GM12878 (cell line): ENCODE results near the gene FSIP1.

Source experiments
- KDM1A ChIP-seq: fragments of 200-600 bp; sonication (generic); IDR thresholded peaks from 2 replicates; pipeline ENCODE4 v1.6.1; 2016; ENCODE audit warnings: borderline replicate concordance
- POLR2A ChIP-seq: IDR thresholded peaks from 2 replicates; pipeline ENCODE4 v1.6.1; 2011; ENCODE audit warnings: low read depth, mild to moderate bottlenecking, low read length
- RAD21 ChIP-seq: IDR thresholded peaks from 2 replicates; pipeline ENCODE4 v1.6.1; 2011; ENCODE audit warnings: mild to moderate bottlenecking, low read depth, low read length, moderate library complexity; ENCODE audit not compliant: insufficient read depth
- TF ChIP-seq, protein P1 (sequence below), 3 experiments: IDR thresholded peaks in 2 of 3; conservative IDR thresholded peaks in 1 of 3; 2 replicates each; pipeline ENCODE4 v1.5.1; 2011; ENCODE audit warnings: low read depth in 3 of 3, low read length in 3 of 3, mild to moderate bottlenecking in 3 of 3, control low read depth in 2 of 3, moderate library complexity in 2 of 3, inconsistent platforms in 1 of 3, mixed read lengths in 1 of 3; ENCODE audit not compliant: control insufficient read depth in 2 of 3, insufficient read depth in 1 of 3; ENCODE audit errors: extremely low read depth in 1 of 3
- TF ChIP-seq, protein P2 (sequence below): IDR thresholded peaks from 2 replicates; pipeline ENCODE4 v1.6.1; 2012; ENCODE audit warnings: mild to moderate bottlenecking, low read depth, low read length

DNA sequence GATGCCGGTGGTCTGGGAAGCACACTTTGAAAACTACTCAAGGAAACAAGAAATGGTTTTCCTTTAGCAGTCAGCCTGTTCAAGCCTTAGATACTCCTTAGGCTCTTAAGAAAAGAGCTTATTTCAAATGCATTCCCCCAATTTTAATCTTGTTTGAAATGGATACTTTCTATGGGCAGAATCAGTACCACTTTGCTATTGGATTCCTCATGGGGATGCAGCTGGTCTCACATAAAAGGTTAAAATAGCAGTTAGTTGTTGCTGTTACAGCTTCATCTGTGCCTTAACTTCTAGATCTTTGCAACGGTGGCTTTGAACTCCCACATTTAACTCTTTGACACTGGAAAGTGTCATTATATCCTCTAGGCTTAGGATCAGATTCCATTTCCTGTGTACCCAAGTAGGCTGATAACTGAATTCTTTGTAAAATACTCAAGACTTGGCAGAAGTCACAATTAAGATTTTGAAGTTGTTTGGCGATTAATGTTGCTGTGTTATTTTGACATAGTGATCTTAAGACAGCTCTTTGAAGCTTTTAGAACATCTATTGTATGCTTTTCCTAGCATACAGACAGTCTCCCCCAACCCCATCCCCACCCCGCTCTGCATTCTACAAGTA is 199.6 kb downstream of the FSIP1 start:
- TF ChIP-seq RAD21 (no peak), KDM1A (no peak), POLR2A (no peak)
- TF ChIP-seq, protein P1, sequence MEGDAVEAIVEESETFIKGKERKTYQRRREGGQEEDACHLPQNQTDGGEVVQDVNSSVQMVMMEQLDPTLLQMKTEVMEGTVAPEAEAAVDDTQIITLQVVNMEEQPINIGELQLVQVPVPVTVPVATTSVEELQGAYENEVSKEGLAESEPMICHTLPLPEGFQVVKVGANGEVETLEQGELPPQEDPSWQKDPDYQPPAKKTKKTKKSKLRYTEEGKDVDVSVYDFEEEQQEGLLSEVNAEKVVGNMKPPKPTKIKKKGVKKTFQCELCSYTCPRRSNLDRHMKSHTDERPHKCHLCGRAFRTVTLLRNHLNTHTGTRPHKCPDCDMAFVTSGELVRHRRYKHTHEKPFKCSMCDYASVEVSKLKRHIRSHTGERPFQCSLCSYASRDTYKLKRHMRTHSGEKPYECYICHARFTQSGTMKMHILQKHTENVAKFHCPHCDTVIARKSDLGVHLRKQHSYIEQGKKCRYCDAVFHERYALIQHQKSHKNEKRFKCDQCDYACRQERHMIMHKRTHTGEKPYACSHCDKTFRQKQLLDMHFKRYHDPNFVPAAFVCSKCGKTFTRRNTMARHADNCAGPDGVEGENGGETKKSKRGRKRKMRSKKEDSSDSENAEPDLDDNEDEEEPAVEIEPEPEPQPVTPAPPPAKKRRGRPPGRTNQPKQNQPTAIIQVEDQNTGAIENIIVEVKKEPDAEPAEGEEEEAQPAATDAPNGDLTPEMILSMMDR (IDR thresholded peaks at IDR 0.05 in 2 of 3, conservative IDR thresholded peaks at IDR 0.05 in 1 of 3; ENCODE audit: control insufficient read depth in 2 of 3, extremely low read depth in 1 of 3, insufficient read depth in 1 of 3, low read depth in 3 of 3, low read length in 3 of 3) = no peak
- TF ChIP-seq, protein P2, sequence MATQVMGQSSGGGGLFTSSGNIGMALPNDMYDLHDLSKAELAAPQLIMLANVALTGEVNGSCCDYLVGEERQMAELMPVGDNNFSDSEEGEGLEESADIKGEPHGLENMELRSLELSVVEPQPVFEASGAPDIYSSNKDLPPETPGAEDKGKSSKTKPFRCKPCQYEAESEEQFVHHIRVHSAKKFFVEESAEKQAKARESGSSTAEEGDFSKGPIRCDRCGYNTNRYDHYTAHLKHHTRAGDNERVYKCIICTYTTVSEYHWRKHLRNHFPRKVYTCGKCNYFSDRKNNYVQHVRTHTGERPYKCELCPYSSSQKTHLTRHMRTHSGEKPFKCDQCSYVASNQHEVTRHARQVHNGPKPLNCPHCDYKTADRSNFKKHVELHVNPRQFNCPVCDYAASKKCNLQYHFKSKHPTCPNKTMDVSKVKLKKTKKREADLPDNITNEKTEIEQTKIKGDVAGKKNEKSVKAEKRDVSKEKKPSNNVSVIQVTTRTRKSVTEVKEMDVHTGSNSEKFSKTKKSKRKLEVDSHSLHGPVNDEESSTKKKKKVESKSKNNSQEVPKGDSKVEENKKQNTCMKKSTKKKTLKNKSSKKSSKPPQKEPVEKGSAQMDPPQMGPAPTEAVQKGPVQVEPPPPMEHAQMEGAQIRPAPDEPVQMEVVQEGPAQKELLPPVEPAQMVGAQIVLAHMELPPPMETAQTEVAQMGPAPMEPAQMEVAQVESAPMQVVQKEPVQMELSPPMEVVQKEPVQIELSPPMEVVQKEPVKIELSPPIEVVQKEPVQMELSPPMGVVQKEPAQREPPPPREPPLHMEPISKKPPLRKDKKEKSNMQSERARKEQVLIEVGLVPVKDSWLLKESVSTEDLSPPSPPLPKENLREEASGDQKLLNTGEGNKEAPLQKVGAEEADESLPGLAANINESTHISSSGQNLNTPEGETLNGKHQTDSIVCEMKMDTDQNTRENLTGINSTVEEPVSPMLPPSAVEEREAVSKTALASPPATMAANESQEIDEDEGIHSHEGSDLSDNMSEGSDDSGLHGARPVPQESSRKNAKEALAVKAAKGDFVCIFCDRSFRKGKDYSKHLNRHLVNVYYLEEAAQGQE = no peak
